K562 (cell line): ENCODE measurements around the gene CIP2A. TPM values are rescaled to one million over a fixed set of nuclear protein-coding genes. Genes with fewer than 3 reads are reported as not detected.

Experiments
- ATAC-seq: fragments of 200-7000 bp; cut with Tn5 transposase; 3 replicates; pipeline ENCODE4 v1.9.1; 2020; ENCODE audit warnings: moderate library complexity
- BruUV-seq: library from RNA; stranded (reverse); fragments of 400-500 nt; replicated peaks from 2 replicates; lab custom pipeline; 2021; lab: Mats Ljungman, UMichigan
- CTCF ChIA-PET: fragments of 300-600 bp; formaldehyde crosslinking; extraction: SDS; loops from one replicate; lab custom pipeline; 2021; ENCODE audit warnings: low intra/inter-chr PET ratio; lab: Yijun Ruan, JAX
- POLR2A ChIA-PET: fragments of 300-600, 350-650 bp; sonication (Branson Sonifier 250); formaldehyde crosslinking; extraction: SDS; loops from one replicate; lab custom pipeline; 2021; ENCODE audit warnings: antibody characterized with exemption, inconsistent platforms; lab: Yijun Ruan, JAX
- DNase-seq, 4 experiments: peaks; one replicate each; pipeline versions ENCODE4 v3.0.0 to v3.0.0-alpha.2; 2011 to 2018; ENCODE audit warnings: low spot score in 3 of 4, mixed read lengths in 3 of 4; ENCODE audit errors: extremely low read depth in 1 of 4
- FAIRE-seq: peaks from 2 replicates; lab custom pipeline; 2011; peaks lifted over from hg19 to GRCh38; lab: Jason Lieb, UNC
- H2AFZ ChIP-seq: 2 replicates; pipeline ENCODE4 v1.6.0; 2011; ENCODE audit warnings: low read depth, low read length, control low read depth, inconsistent platforms
- H3K27ac ChIP-seq: fragments of 200-600 bp; 3 replicates; pipeline ENCODE4 v1.8.0; 2011; ENCODE audit warnings: low read depth, mild to moderate bottlenecking, control low read depth, inconsistent platforms, low read length, moderate library complexity, mixed read lengths; ENCODE audit errors: extremely low read depth
- H3K27me3 ChIP-seq, 2 experiments: fragments of 300-600 bp in 1 of 2; 2 replicates in 1 of 2; 3 replicates in 1 of 2; pipeline versions ENCODE4 v1.6.0 to v1.8.0; 2011; ENCODE audit warnings: inconsistent platforms in 2 of 2, low read length in 2 of 2, mild to moderate bottlenecking in 1 of 2, mixed read lengths in 1 of 2, moderate library complexity in 1 of 2; ENCODE audit not compliant: control insufficient read depth in 2 of 2, insufficient read depth in 2 of 2
- H3K36me3 ChIP-seq: fragments of 300-600 bp; 3 replicates; pipeline ENCODE4 v1.8.0; 2011; ENCODE audit warnings: mild to moderate bottlenecking, low read length, inconsistent platforms; ENCODE audit not compliant: control insufficient read depth, insufficient read depth
- H3K4me1 ChIP-seq, 2 experiments: fragments of 200-600 bp in 1 of 2; replicated peaks in 1 of 2; 2 replicates in 1 of 2; 3 replicates in 1 of 2; pipeline versions ENCODE4 v1.5.1 to v1.8.0; 2011; ENCODE audit warnings: inconsistent platforms in 2 of 2, low read length in 2 of 2, mild to moderate bottlenecking in 1 of 2, mixed read lengths in 1 of 2, moderate library complexity in 1 of 2; ENCODE audit not compliant: control insufficient read depth in 2 of 2, insufficient read depth in 2 of 2
- H3K4me2 ChIP-seq: 2 replicates; pipeline ENCODE4 v1.6.1; 2011; ENCODE audit warnings: low read length, control low read depth, inconsistent platforms, mixed read lengths; ENCODE audit not compliant: insufficient read depth
- H3K4me3 ChIP-seq: fragments of 200-600 bp; sonication (generic), shearing (Covaris generic); 2 replicates; pipeline ENCODE4 v1.5.1; 2016; ENCODE audit warnings: control low read depth, inconsistent platforms
- H3K79me2 ChIP-seq: fragments of 200-600 bp; 3 replicates; pipeline ENCODE4 v1.8.0; 2011; ENCODE audit warnings: low read length, inconsistent platforms; ENCODE audit not compliant: control insufficient read depth, insufficient read depth
- H3K9ac ChIP-seq, 2 experiments: 2 replicates each; pipeline versions ENCODE4 v1.6.0 to v1.6.1; 2011; ENCODE audit warnings: low read depth in 2 of 2, low read length in 2 of 2, control low read depth in 1 of 2, inconsistent platforms in 1 of 2, mild to moderate bottlenecking in 1 of 2, mixed read lengths in 1 of 2; ENCODE audit not compliant: insufficient read depth in 1 of 2
- H3K9me1 ChIP-seq: one replicate; pipeline ENCODE4 v1.6.0; 2011; ENCODE audit warnings: inconsistent platforms, mild to moderate bottlenecking, low read length, moderate library complexity; ENCODE audit not compliant: control insufficient read depth, insufficient read depth
- H3K9me3 ChIP-seq: replicated peaks from 2 replicates; pipeline ENCODE4 v1.5.1; 2011; ENCODE audit warnings: low read depth, low read length, inconsistent platforms; ENCODE audit not compliant: control insufficient read depth, insufficient read depth
- H4K20me1 ChIP-seq: replicated peaks from 2 replicates; pipeline ENCODE4 v1.6.1; 2011; ENCODE audit warnings: low read length, inconsistent platforms, mixed read lengths; ENCODE audit not compliant: control insufficient read depth, insufficient read depth
- CBFA2T2 ChIP-seq: fragments of 450-650 bp; conservative IDR thresholded peaks from 2 replicates; pipeline ENCODE4 v1.6.1; 2017; ENCODE audit warnings: mild to moderate bottlenecking
- HMBOX1 ChIP-seq: sonication (generic); IDR thresholded peaks from 2 replicates; pipeline ENCODE4 v1.6.1; 2016
- MAFK ChIP-seq: IDR thresholded peaks from 2 replicates; pipeline ENCODE4 v1.6.1; 2011; ENCODE audit warnings: low read length, improper control_type of control experiment
- RBM15 ChIP-seq: fragments of 200-400 bp; formaldehyde crosslinking; IDR thresholded peaks from 2 replicates; pipeline ENCODE4 v1.6.1; 2018; ENCODE audit warnings: mild to moderate bottlenecking, low read length, moderate library complexity; ENCODE audit not compliant: insufficient read depth
- RERE ChIP-seq: sonication (generic); formaldehyde crosslinking; IDR thresholded peaks from 2 replicates; pipeline ENCODE4 v1.8.0; 2023; ENCODE audit warnings: missing genetic modification reagents, mild to moderate bottlenecking, borderline replicate concordance
- YY1 ChIP-seq, 3 experiments: IDR thresholded peaks; 2 replicates each; pipeline ENCODE4 v1.6.1; 2011; ENCODE audit warnings: low read length in 2 of 3, mild to moderate bottlenecking in 2 of 3, moderate library complexity in 2 of 3, borderline replicate concordance in 1 of 3, control low read depth in 1 of 3, low read depth in 1 of 3; ENCODE audit not compliant: insufficient read depth in 3 of 3, insufficient replicate concordance in 2 of 3, control insufficient read depth in 1 of 3, insufficient read length in 1 of 3; ENCODE audit errors: extremely low read depth in 1 of 3
- ZNF316 ChIP-seq: fragments of 450-650 bp; IDR thresholded peaks from 2 replicates; pipeline ENCODE4 v1.6.1; 2016
- WGBS: fragments of 100-300 bp; shearing (Covaris generic); methylation state at CpG from one replicate; pipeline ENCODE4 v1.1.6; 2016; ENCODE audit warnings: low coverage, mixed read lengths; ENCODE audit not compliant: insufficient coverage; ENCODE audit errors: missing lambda C conversion rate; 5-methylcytosine and 5-hydroxymethylcytosine counted together
- in situ Hi-C: fragments of 300-500 bp; cut with MboI; formaldehyde crosslinking; loops from 4 replicates; pipeline ENCODE4 v1.15.0; 2018; ENCODE audit warnings: inconsistent platforms, mixed read lengths
- intact Hi-C: fragments of 100-400 bp; cut with micrococcal nuclease; formaldehyde crosslinking; loops from 2 replicates; pipeline ENCODE4 v1.14.2; 2022
- polyA plus RNA-seq, 8 experiments: library from polyadenylated mRNA; depleted of rRNA in 4 of 8; stranded (reverse) in 5 of 8; unstranded in 3 of 8; fragments of >200 nt; fragmentation: Nextera tagmentation in 2 of 8; fragmentation: Illumina TruSeq in 1 of 8; extraction: Ambion mirVana in 2 of 8; extraction: Trizol in 1 of 8; gene quantifications; 2 replicates each; pipeline versions ENCODE4 v1.2.1 to v1.2.3, GENCODE V29; 2011 to 2014; ENCODE audit warnings: inconsistent platforms in 1 of 8, missing spikeins in 1 of 8
- total RNA-seq, 7 experiments: library from RNA; depleted of rRNA in 6 of 7; stranded (reverse); fragments of >200 nt in 6 of 7; fragmentation: Illumina TruSeq in 2 of 7; extraction: Trizol in 2 of 7; gene quantifications; 2 replicates each; pipeline versions ENCODE4 v1.2.1 to v1.2.3, GENCODE V29; 2011 to 2021; ENCODE audit warnings: low replicate concordance in 1 of 7
- TF ChIP-seq, protein P1 (sequence below): fragments of 450-650 bp; IDR thresholded peaks from 2 replicates; pipeline ENCODE4 v1.6.1; 2017; ENCODE audit warnings: antibody characterized with exemption, mild to moderate bottlenecking

CIP2A gene
- total and polyA plus RNA-seq, 9 of the 15 experiments (the other 6 are each of a cell fraction or from before 2014, with no cell fraction given), result 10.5 to 41.7 (median 31.5) TPM

DNA sequence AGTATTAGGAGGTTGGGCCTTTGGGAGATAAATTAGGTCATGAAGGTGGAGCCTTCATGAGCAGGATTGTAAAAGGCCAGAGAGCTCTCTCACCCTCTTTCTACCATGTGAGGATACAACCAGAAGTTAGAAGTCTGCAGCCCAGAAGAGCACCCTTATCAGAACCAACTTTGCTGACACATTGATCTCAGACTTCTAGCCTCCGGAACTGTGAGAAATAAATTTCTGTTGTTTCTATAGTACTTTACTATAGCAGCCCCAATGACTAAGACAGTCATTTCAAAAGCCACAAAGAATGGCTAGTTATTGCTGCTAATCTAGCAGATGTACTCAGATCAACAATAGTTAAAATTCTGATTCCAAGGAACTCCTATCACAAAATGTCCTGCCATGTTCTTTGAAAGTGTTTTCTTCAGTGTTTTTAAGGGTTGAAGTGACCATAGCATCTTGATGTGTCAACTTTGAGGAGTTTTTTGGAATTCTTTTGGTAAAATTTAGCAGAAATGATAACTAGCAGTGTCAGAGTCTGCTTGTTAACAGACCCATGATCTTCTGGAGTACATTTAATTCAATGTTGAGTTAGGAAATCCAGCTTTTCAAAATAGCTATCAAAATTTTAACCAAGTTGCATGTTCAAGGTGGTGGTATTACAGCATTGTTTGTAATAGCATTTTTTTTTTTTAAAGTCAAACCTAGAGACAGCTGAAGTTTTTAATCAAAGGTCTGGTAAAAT is 10.6 kb upstream of the CIP2A start:
- H3K9ac ChIP-seq, result peak overlapping the region in 1 of 2 experiments; percentile 61; a peak in 2 of 4 replicates
- FAIRE-seq, result peak; percentile 80
- intact Hi-C loops, result no loop called here
- H4K20me1 ChIP-seq, result no peaks in the 10 kb centered on the region
- peaks cover 0 to 11% of the 10 kb centered on the region in 2 experiments; a peak in 2 of 5 replicates for H3K4me1 ChIP-seq
- peak in 2 of 4 experiments; percentile 24 to 69 for DNase-seq
- H3K4me3 ChIP-seq, result no peak overlapping the region
- ChIA-PET CTCF (no interaction called here), POLR2A (interaction anchor here (0.6 to 2.3 kb wide), 4 partner anchors 11 to 794 kb away, joined by 3 to 18 read pairs (median 4); partner anchors contain the start of genes CIP2A and DZIP3)
- no peaks in the 10 kb centered on the region for H3K36me3 ChIP-seq
- peak overlapping the region; percentile 98 for H2AFZ ChIP-seq
- peaks cover 8% of the 10 kb centered on the region for H3K9me3 ChIP-seq
- H3K79me2 ChIP-seq, result no peaks in the 10 kb centered on the region
- peak; percentile 83 for ATAC-seq
- peak overlapping the region; percentile 48 for H3K4me2 ChIP-seq
- peak overlapping the region; percentile 90 for H3K27ac ChIP-seq
- no peaks in the 10 kb centered on the region for H3K27me3 ChIP-seq
- in situ Hi-C loops, result no loop called here
- 0% methylated on average over 1 of the region's 1 CpG for WGBS
- no peaks in the 10 kb centered on the region for H3K9me1 ChIP-seq
- TSS peak; percentile 35 for BruUV-seq
- no peak for TF ChIP-seq CBFA2T2
- TF ChIP-seq RBM15, result no peak
- peak; percentile 77 for TF ChIP-seq ZNF316
- TF ChIP-seq YY1 (IDR thresholded peaks at IDR 0.05; ENCODE audit: borderline replicate concordance in 1 of 3, control insufficient read depth in 1 of 3, extremely low read depth in 1 of 3, insufficient read depth in 3 of 3, insufficient read length in 1 of 3, insufficient replicate concordance in 2 of 3, low read depth in 1 of 3, low read length in 2 of 3), result peak in 1 of 3 experiments; percentile 7
- TF ChIP-seq, protein P1, sequence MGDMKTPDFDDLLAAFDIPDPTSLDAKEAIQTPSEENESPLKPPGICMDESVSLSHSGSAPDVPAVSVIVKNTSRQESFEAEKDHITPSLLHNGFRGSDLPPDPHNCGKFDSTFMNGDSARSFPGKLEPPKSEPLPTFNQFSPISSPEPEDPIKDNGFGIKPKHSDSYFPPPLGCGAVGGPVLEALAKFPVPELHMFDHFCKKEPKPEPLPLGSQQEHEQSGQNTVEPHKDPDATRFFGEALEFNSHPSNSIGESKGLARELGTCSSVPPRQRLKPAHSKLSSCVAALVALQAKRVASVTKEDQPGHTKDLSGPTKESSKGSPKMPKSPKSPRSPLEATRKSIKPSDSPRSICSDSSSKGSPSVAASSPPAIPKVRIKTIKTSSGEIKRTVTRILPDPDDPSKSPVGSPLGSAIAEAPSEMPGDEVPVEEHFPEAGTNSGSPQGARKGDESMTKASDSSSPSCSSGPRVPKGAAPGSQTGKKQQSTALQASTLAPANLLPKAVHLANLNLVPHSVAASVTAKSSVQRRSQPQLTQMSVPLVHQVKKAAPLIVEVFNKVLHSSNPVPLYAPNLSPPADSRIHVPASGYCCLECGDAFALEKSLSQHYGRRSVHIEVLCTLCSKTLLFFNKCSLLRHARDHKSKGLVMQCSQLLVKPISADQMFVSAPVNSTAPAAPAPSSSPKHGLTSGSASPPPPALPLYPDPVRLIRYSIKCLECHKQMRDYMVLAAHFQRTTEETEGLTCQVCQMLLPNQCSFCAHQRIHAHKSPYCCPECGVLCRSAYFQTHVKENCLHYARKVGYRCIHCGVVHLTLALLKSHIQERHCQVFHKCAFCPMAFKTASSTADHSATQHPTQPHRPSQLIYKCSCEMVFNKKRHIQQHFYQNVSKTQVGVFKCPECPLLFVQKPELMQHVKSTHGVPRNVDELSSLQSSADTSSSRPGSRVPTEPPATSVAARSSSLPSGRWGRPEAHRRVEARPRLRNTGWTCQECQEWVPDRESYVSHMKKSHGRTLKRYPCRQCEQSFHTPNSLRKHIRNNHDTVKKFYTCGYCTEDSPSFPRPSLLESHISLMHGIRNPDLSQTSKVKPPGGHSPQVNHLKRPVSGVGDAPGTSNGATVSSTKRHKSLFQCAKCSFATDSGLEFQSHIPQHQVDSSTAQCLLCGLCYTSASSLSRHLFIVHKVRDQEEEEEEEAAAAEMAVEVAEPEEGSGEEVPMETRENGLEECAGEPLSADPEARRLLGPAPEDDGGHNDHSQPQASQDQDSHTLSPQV, result peak; percentile 60
- TF ChIP-seq MAFK, result 0 out of 2 replicates have a peak, but pooled peaks have one; percentile 16
- no peak for TF ChIP-seq RERE (CRISPR knock-in tag)
- peak; percentile 98 for TF ChIP-seq HMBOX1
